Liver (tissue), 9 donors: ENCODE data around the gene ST6GALNAC3. TPM values are rescaled to one million over a fixed set of nuclear protein-coding genes. Genes with fewer than 3 reads are reported as not detected.

Experiments
- DNase-seq: peaks from one replicate; pipeline ENCODE4 v3.0.0-alpha.2; 2017; ENCODE audit warnings: low spot score
- H3K27ac ChIP-seq, 2 donors: one replicate each; pipeline ENCODE4 v1.7.0; 2013; ENCODE audit warnings: inconsistent platforms in 2 of 2, low read length in 2 of 2, control low read depth in 1 of 2, low read depth in 1 of 2, mild to moderate bottlenecking in 1 of 2
- H3K27me3 ChIP-seq, 4 donors: one replicate each; pipeline versions ENCODE4 v1.6.1 to v1.7.0; 2013; ENCODE audit warnings: low read length in 3 of 4, inconsistent platforms in 1 of 4, mild to moderate bottlenecking in 1 of 4, moderate library complexity in 1 of 4; ENCODE audit not compliant: control insufficient read depth in 4 of 4, insufficient read depth in 4 of 4
- H3K36me3 ChIP-seq, 4 donors: one replicate each; pipeline versions ENCODE4 v1.6.1 to v1.7.0; 2013; ENCODE audit warnings: low read length in 3 of 4, mild to moderate bottlenecking in 3 of 4, low read depth in 1 of 4, moderate library complexity in 1 of 4; ENCODE audit not compliant: control insufficient read depth in 4 of 4, insufficient read depth in 3 of 4
- H3K4me1 ChIP-seq, 4 donors: one replicate each; pipeline versions ENCODE4 v1.6.1 to v1.7.0; 2013; ENCODE audit warnings: low read length in 3 of 4, mild to moderate bottlenecking in 3 of 4, moderate library complexity in 1 of 4; ENCODE audit not compliant: control insufficient read depth in 4 of 4, insufficient read depth in 4 of 4
- H3K4me3 ChIP-seq, 3 donors: one replicate each; pipeline versions ENCODE4 v1.6.1 to v1.7.0; 2013; ENCODE audit warnings: low read length in 3 of 3, control low read depth in 1 of 3, low read depth in 1 of 3, mild to moderate bottlenecking in 1 of 3
- H3K9ac ChIP-seq, 2 donors: one replicate each; pipeline ENCODE4 v1.7.0; 2013; ENCODE audit warnings: low read length in 2 of 2, mild to moderate bottlenecking in 2 of 2, moderate library complexity in 2 of 2, control low read depth in 1 of 2, low read depth in 1 of 2
- H3K9me3 ChIP-seq, 4 donors: one replicate each; pipeline versions ENCODE4 v1.6.1 to v1.7.0; 2013; ENCODE audit warnings: low read length in 3 of 4; ENCODE audit not compliant: control insufficient read depth in 4 of 4
- ATF3 ChIP-seq: IDR thresholded peaks from 2 replicates; pipeline ENCODE4 v1.6.1; 2016; ENCODE audit warnings: antibody characterized with exemption
- CTCF ChIP-seq: fragments of 150-350 bp; IDR thresholded peaks from 2 replicates; pipeline ENCODE4 v1.5.1; 2017; ENCODE audit warnings: improper control_type of control experiment, low read depth, low read length; ENCODE audit not compliant: missing input control
- EGR1 ChIP-seq, 2 donors: IDR thresholded peaks; 2 replicates each; pipeline ENCODE4 v1.6.1; 2016 to 2018; ENCODE audit warnings: antibody characterized with exemption in 2 of 2, low read depth in 2 of 2
- FOXA1 ChIP-seq: IDR thresholded peaks from 2 replicates; pipeline ENCODE4 v1.6.1; 2016; ENCODE audit warnings: antibody characterized with exemption
- FOXA2 ChIP-seq: IDR thresholded peaks from 2 replicates; pipeline ENCODE4 v1.6.1; 2016; ENCODE audit warnings: antibody characterized with exemption
- GABPA ChIP-seq, 2 donors: IDR thresholded peaks in 1 of 2; conservative IDR thresholded peaks in 1 of 2; 2 replicates each; pipeline ENCODE4 v1.6.1; 2016; ENCODE audit warnings: antibody characterized with exemption in 2 of 2, mild to moderate bottlenecking in 1 of 2, moderate library complexity in 1 of 2
- HNF4A ChIP-seq, 2 donors: conservative IDR thresholded peaks; 2 replicates each; pipeline ENCODE4 v1.6.1; 2016; ENCODE audit warnings: antibody characterized with exemption in 2 of 2, mild to moderate bottlenecking in 2 of 2
- HNF4G ChIP-seq: IDR thresholded peaks from 2 replicates; pipeline ENCODE4 v1.6.1; 2016; ENCODE audit warnings: antibody characterized with exemption
- JUND ChIP-seq, 2 donors: IDR thresholded peaks; 2 replicates each; pipeline ENCODE4 v1.6.1; 2016; ENCODE audit warnings: antibody characterized with exemption in 2 of 2
- MAX ChIP-seq: IDR thresholded peaks from 2 replicates; pipeline ENCODE4 v1.6.1; 2016; ENCODE audit warnings: antibody characterized with exemption
- NR2F2 ChIP-seq: IDR thresholded peaks from 2 replicates; pipeline ENCODE4 v1.6.1; 2016; ENCODE audit warnings: antibody characterized with exemption
- RXRA ChIP-seq, 2 donors: IDR thresholded peaks; 2 replicates each; pipeline ENCODE4 v1.6.1; 2017 to 2018; ENCODE audit warnings: antibody characterized with exemption in 2 of 2, mild to moderate bottlenecking in 1 of 2
- SP1 ChIP-seq: IDR thresholded peaks from 2 replicates; pipeline ENCODE4 v1.6.1; 2018; ENCODE audit warnings: antibody characterized with exemption, mild to moderate bottlenecking
- TAF1 ChIP-seq: conservative IDR thresholded peaks from 2 replicates; pipeline ENCODE4 v1.6.1; 2016; ENCODE audit warnings: antibody characterized with exemption, mild to moderate bottlenecking
- YY1 ChIP-seq: IDR thresholded peaks from 2 replicates; pipeline ENCODE4 v1.6.1; 2016; ENCODE audit warnings: antibody characterized with exemption, mild to moderate bottlenecking
- ZBTB33 ChIP-seq: IDR thresholded peaks from 2 replicates; pipeline ENCODE4 v1.6.1; 2016; ENCODE audit warnings: antibody characterized with exemption
- WGBS: extraction: QIAGEN DNeasy Blood & Tissue Kit; methylation state at CpG from one replicate; pipeline ENCODE4 v1.1.7; 2013; 5-methylcytosine and 5-hydroxymethylcytosine counted together
- polyA plus RNA-seq, 2 donors: library from polyadenylated mRNA; stranded (reverse) in 1 of 2; unstranded in 1 of 2; fragments of 200-250 nt in 1 of 2; fragments of >200 nt in 1 of 2; fragmentation: Nextera tagmentation in 1 of 2; extraction: Ambion mirVana in 1 of 2; gene quantifications; one replicate each; pipeline versions ENCODE4 v1.2.1 to v1.2.3, GENCODE V29; 2013 to 2015
- total RNA-seq, 2 donors: library from RNA; depleted of rRNA; stranded (reverse); fragments of >200 nt; gene quantifications; one replicate each; pipeline ENCODE4 v1.2.3, GENCODE V29; 2014
- donor health status: healthy.
- donor health status: healthy.
- donor health status: healthy.
- donor health status: healthy.
- donor health status: healthy.

Gene ST6GALNAC3
- total and polyA plus RNA-seq, 4 donors = 1.2 to 5.0 (median 3.2) TPM

GRCh38 chr1:76474922-76475321 lies 400.4 kb downstream of the ST6GALNAC3 start:
- H3K27ac ChIP-seq = no peak overlapping the region
- no peaks in the 10 kb centered on the region for H3K27me3 ChIP-seq
- no peak overlapping the region for H3K4me3 ChIP-seq
- DNase-seq = no peak
- no peaks in the 10 kb centered on the region for H3K4me1 ChIP-seq
- TF ChIP-seq ZBTB33 (no peak), HNF4A (conservative IDR thresholded peaks at IDR 0.05) (no peak), SP1 (no peak), TAF1 (no peak), JUND (IDR thresholded peaks at IDR 0.05) (no peak), ATF3 (no peak), HNF4G (no peak), MAX (no peak), FOXA1 (no peak), NR2F2 (no peak), RXRA (IDR thresholded peaks at IDR 0.05) (no peak), CTCF (no peak), YY1 (no peak)
- no peak overlapping the region for H3K9ac ChIP-seq
- H3K36me3 ChIP-seq = no peaks in the 10 kb centered on the region
- 46% methylated on average over 4 of the region's 4 CpGs for WGBS
- H3K9me3 ChIP-seq = no peaks in the 10 kb centered on the region

GRCh38 chr1:76477156-76477555 lies 402.6 kb downstream of the ST6GALNAC3 start:
- Histone ChIP-seq H3K9me3 (no peaks in the 10 kb centered on the region), H3K9ac (no peak overlapping the region), H3K4me3 (no peak overlapping the region), H3K36me3 (no peaks in the 10 kb centered on the region), H3K27me3 (no peaks in the 10 kb centered on the region), H3K27ac (no peak overlapping the region), H3K4me1 (no peaks in the 10 kb centered on the region)
- TF ChIP-seq EGR1 (IDR thresholded peaks at IDR 0.05; ENCODE audit: low read depth in 2 of 2) = no peak
- no peak for DNase-seq

- no peaks in the 10 kb centered on the region for H3K27me3 ChIP-seq
Measured at GRCh38 chr1:76480827-76481226, 406.3 kb downstream of the ST6GALNAC3 start.

More at GRCh38 chr1:76480827-76481226, 406.3 kb downstream of the ST6GALNAC3 start:
- TF ChIP-seq CTCF (no peak), MAX (no peak), GABPA (IDR thresholded peaks at IDR 0.05 in 1 of 2, conservative IDR thresholded peaks at IDR 0.05 in 1 of 2) (no peak), TAF1 (no peak), NR2F2 (no peak), FOXA2 (no peak), EGR1 (IDR thresholded peaks at IDR 0.05; ENCODE audit: low read depth in 2 of 2) (no peak), FOXA1 (no peak), ATF3 (no peak), ZBTB33 (no peak)
- Histone ChIP-seq H3K27ac (no peak overlapping the region), H3K4me1 (no peaks in the 10 kb centered on the region), H3K36me3 (no peaks in the 10 kb centered on the region), H3K9ac (no peak overlapping the region), H3K9me3 (no peaks in the 10 kb centered on the region), H3K4me3 (no peak overlapping the region)
- DNase-seq = no peak
